ENCODE measurements around the gene NUDCD2.

Gene NUDCD2

GRCh38 chr5:163498886-163499285, 39.0 kb upstream of the NUDCD2 start:
- H3K4me3 ChIP-seq (ENCODE audit: low read depth, low read length): no peak overlapping the region
- no peak overlapping the region for H3K9ac ChIP-seq (ENCODE audit: low read depth, low read length)
- H3K9me3 ChIP-seq (ENCODE audit: control insufficient read depth, insufficient read depth, low read length): no peaks in the 10 kb centered on the region
- H3K36me3 ChIP-seq (ENCODE audit: control insufficient read depth, insufficient read depth, low read length): no peaks in the 10 kb centered on the region
- H3K27me3 ChIP-seq (ENCODE audit: control insufficient read depth, insufficient read depth, low read length): no peaks in the 10 kb centered on the region
- H3K4me1 ChIP-seq (ENCODE audit: control insufficient read depth, insufficient read depth, low read length): peaks cover 7% of the 10 kb centered on the region

- H3K4me3 ChIP-seq (ENCODE audit: low read depth, low read length): no peak overlapping the region
- no peak overlapping the region for H3K9ac ChIP-seq (ENCODE audit: low read depth, low read length)
- peaks cover 5% of the 10 kb centered on the region for H3K36me3 ChIP-seq (ENCODE audit: control insufficient read depth, insufficient read depth, low read length)
- no peaks in the 10 kb centered on the region for H3K27me3 ChIP-seq (ENCODE audit: control insufficient read depth, insufficient read depth, low read length)
- H3K9me3 ChIP-seq (ENCODE audit: control insufficient read depth, insufficient read depth, low read length): no peaks in the 10 kb centered on the region
- H3K4me1 ChIP-seq (ENCODE audit: control insufficient read depth, insufficient read depth, low read length): peaks cover under 1% of the 10 kb centered on the region
Measured at GRCh38 chr5:163497315-163497714, 37.4 kb upstream of the NUDCD2 start.

- no peaks in the 10 kb centered on the region for H3K27me3 ChIP-seq (ENCODE audit: control insufficient read depth, insufficient read depth, low read length)
- H3K4me1 ChIP-seq (ENCODE audit: control insufficient read depth, insufficient read depth, low read length): no peaks in the 10 kb centered on the region
- H3K9me3 ChIP-seq (ENCODE audit: control insufficient read depth, insufficient read depth, low read length): no peaks in the 10 kb centered on the region
- H3K4me3 ChIP-seq (ENCODE audit: low read depth, low read length): no peak overlapping the region
- no peak overlapping the region for H3K9ac ChIP-seq (ENCODE audit: low read depth, low read length)
- H3K36me3 ChIP-seq (ENCODE audit: control insufficient read depth, insufficient read depth, low read length): peaks cover 5% of the 10 kb centered on the region
Measured at GRCh38 chr5:163496286-163496685, 36.4 kb upstream of the NUDCD2 start.

GRCh38 chr5:163489745-163490075, 29.8 kb upstream of the NUDCD2 start:
- Histone ChIP-seq H3K9me3 (ENCODE audit: control insufficient read depth, insufficient read depth, low read length) (peaks cover 4% of the 10 kb centered on the region), H3K4me1 (ENCODE audit: control insufficient read depth, insufficient read depth, low read length) (peaks cover 2% of the 10 kb centered on the region), H3K36me3 (ENCODE audit: control insufficient read depth, insufficient read depth, low read length) (peaks cover 5% of the 10 kb centered on the region), H3K9ac (ENCODE audit: low read depth, low read length) (no peak overlapping the region), H3K27me3 (ENCODE audit: control insufficient read depth, insufficient read depth, low read length) (no peaks in the 10 kb centered on the region), H3K4me3 (ENCODE audit: low read depth, low read length) (no peak overlapping the region)

- Histone ChIP-seq H3K4me3 (ENCODE audit: low read depth, low read length) (no peak overlapping the region), H3K4me1 (ENCODE audit: control insufficient read depth, insufficient read depth, low read length) (peaks cover 2% of the 10 kb centered on the region), H3K9me3 (ENCODE audit: control insufficient read depth, insufficient read depth, low read length) (peaks cover 4% of the 10 kb centered on the region), H3K36me3 (ENCODE audit: control insufficient read depth, insufficient read depth, low read length) (peaks cover 5% of the 10 kb centered on the region), H3K27me3 (ENCODE audit: control insufficient read depth, insufficient read depth, low read length) (no peaks in the 10 kb centered on the region), H3K9ac (ENCODE audit: low read depth, low read length) (no peak overlapping the region)
Measured at GRCh38 chr5:163489055-163489744, 29.3 kb upstream of the NUDCD2 start.

- Histone ChIP-seq H3K27me3 (ENCODE audit: control insufficient read depth, insufficient read depth, low read length) (no peaks in the 10 kb centered on the region), H3K4me1 (ENCODE audit: control insufficient read depth, insufficient read depth, low read length) (no peaks in the 10 kb centered on the region), H3K4me3 (ENCODE audit: low read depth, low read length) (no peak overlapping the region), H3K9me3 (ENCODE audit: control insufficient read depth, insufficient read depth, low read length) (no peaks in the 10 kb centered on the region), H3K9ac (ENCODE audit: low read depth, low read length) (no peak overlapping the region), H3K36me3 (ENCODE audit: control insufficient read depth, insufficient read depth, low read length) (peaks cover 10% of the 10 kb centered on the region)
Measured at GRCh38 chr5:163478982-163479271, 19.0 kb upstream of the NUDCD2 start.

- Histone ChIP-seq H3K4me1 (ENCODE audit: control insufficient read depth, insufficient read depth, low read length) (no peaks in the 10 kb centered on the region), H3K36me3 (ENCODE audit: control insufficient read depth, insufficient read depth, low read length) (peaks cover 10% of the 10 kb centered on the region), H3K4me3 (ENCODE audit: low read depth, low read length) (no peak overlapping the region), H3K9ac (ENCODE audit: low read depth, low read length) (no peak overlapping the region), H3K27me3 (ENCODE audit: control insufficient read depth, insufficient read depth, low read length) (no peaks in the 10 kb centered on the region), H3K9me3 (ENCODE audit: control insufficient read depth, insufficient read depth, low read length) (no peaks in the 10 kb centered on the region)
Measured at GRCh38 chr5:163478126-163478981, 18.5 kb upstream of the NUDCD2 start.

- H3K36me3 ChIP-seq (ENCODE audit: control insufficient read depth, insufficient read depth, low read length): peaks cover 16% of the 10 kb centered on the region
- no peaks in the 10 kb centered on the region for H3K27me3 ChIP-seq (ENCODE audit: control insufficient read depth, insufficient read depth, low read length)
- no peaks in the 10 kb centered on the region for H3K9me3 ChIP-seq (ENCODE audit: control insufficient read depth, insufficient read depth, low read length)
- no peak overlapping the region for H3K9ac ChIP-seq (ENCODE audit: low read depth, low read length)
- no peaks in the 10 kb centered on the region for H3K4me1 ChIP-seq (ENCODE audit: control insufficient read depth, insufficient read depth, low read length)
- H3K4me3 ChIP-seq (ENCODE audit: low read depth, low read length): no peak overlapping the region
Measured at GRCh38 chr5:163475411-163475810, 15.5 kb upstream of the NUDCD2 start.

GRCh38 chr5:163473635-163474243, 13.8 kb upstream of the NUDCD2 start:
- H3K27me3 ChIP-seq (ENCODE audit: control insufficient read depth, insufficient read depth, low read length): no peaks in the 10 kb centered on the region
- no peak overlapping the region for H3K4me3 ChIP-seq (ENCODE audit: low read depth, low read length)
- H3K9ac ChIP-seq (ENCODE audit: low read depth, low read length): no peak overlapping the region
- H3K36me3 ChIP-seq (ENCODE audit: control insufficient read depth, insufficient read depth, low read length): peaks cover 16% of the 10 kb centered on the region
- H3K9me3 ChIP-seq (ENCODE audit: control insufficient read depth, insufficient read depth, low read length): no peaks in the 10 kb centered on the region
- H3K4me1 ChIP-seq (ENCODE audit: control insufficient read depth, insufficient read depth, low read length): no peaks in the 10 kb centered on the region

- Histone ChIP-seq H3K36me3 (ENCODE audit: control insufficient read depth, insufficient read depth, low read length) (peaks cover 20% of the 10 kb centered on the region), H3K9ac (ENCODE audit: low read depth, low read length) (no peak overlapping the region), H3K27me3 (ENCODE audit: control insufficient read depth, insufficient read depth, low read length) (no peaks in the 10 kb centered on the region), H3K4me3 (ENCODE audit: low read depth, low read length) (no peak overlapping the region), H3K4me1 (ENCODE audit: control insufficient read depth, insufficient read depth, low read length) (no peaks in the 10 kb centered on the region), H3K9me3 (ENCODE audit: control insufficient read depth, insufficient read depth, low read length) (no peaks in the 10 kb centered on the region)
Measured at GRCh38 chr5:163467682-163468081, 7.8 kb upstream of the NUDCD2 start.

- H3K9me3 ChIP-seq (ENCODE audit: control insufficient read depth, insufficient read depth, low read length): no peaks in the 10 kb centered on the region
- H3K9ac ChIP-seq (ENCODE audit: low read depth, low read length): no peak overlapping the region
- H3K4me3 ChIP-seq (ENCODE audit: low read depth, low read length): no peak overlapping the region
- H3K36me3 ChIP-seq (ENCODE audit: control insufficient read depth, insufficient read depth, low read length): peaks cover 5% of the 10 kb centered on the region
- no peaks in the 10 kb centered on the region for H3K4me1 ChIP-seq (ENCODE audit: control insufficient read depth, insufficient read depth, low read length)
- H3K27me3 ChIP-seq (ENCODE audit: control insufficient read depth, insufficient read depth, low read length): no peaks in the 10 kb centered on the region
Measured at GRCh38 chr5:163463063-163463435, 3.1 kb upstream of the NUDCD2 start.
